HG03060 (cell line): ENCODE measurements around the gene PROCR.
"Not testable (repeated sequence)": the region's sequence is repeated elsewhere in the genome, so short reads cannot be mapped to it uniquely, and the experiment has no call there.

Experiments
- ATAC-seq: cut with Tn5 transposase; IDR thresholded peaks from one replicate; pipeline ENCODE4 v1.9.1; 2021; ENCODE audit warnings: low read depth, moderate number of reproducible peaks; ENCODE audit not compliant: unreplicated experiment

The PROCR gene

DNA sequence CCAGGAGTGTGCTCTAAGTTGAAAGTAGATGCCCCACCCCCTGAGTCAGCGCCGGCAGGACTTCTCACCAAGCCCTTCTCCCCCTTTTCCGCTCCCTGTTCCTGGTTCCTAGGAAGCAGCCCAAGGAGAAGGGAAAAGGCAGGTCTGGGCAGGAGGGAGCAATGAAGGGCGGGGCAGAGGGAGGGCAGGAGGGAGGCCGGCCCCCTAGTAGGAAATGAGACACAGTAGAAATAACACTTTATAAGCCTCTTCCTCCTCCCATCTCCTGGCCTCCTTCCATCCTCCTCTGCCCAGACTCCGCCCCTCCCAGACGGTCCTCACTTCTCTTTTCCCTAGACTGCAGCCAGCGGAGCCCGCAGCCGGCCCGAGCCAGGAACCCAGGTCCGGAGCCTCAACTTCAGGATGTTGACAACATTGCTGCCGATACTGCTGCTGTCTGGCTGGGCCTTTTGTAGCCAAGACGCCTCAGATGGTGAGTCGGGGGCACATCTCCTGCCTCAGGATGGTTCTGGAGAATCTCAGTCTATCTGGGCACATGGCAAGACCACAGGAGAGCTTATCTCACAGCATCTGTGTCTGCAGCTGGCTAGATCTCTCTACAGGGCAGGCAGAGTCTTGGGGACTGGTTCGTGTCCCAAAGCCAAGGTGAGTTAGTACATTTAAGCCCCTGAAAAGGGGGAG lies at the start of gene PROCR:
Gene PROCR, plus strand, starts transcription at position 320 of the 681 bp plus-strand sequence. Its CDS starts 83 bp downstream, at position 403.
- ATAC-seq, result no peak

DNA sequence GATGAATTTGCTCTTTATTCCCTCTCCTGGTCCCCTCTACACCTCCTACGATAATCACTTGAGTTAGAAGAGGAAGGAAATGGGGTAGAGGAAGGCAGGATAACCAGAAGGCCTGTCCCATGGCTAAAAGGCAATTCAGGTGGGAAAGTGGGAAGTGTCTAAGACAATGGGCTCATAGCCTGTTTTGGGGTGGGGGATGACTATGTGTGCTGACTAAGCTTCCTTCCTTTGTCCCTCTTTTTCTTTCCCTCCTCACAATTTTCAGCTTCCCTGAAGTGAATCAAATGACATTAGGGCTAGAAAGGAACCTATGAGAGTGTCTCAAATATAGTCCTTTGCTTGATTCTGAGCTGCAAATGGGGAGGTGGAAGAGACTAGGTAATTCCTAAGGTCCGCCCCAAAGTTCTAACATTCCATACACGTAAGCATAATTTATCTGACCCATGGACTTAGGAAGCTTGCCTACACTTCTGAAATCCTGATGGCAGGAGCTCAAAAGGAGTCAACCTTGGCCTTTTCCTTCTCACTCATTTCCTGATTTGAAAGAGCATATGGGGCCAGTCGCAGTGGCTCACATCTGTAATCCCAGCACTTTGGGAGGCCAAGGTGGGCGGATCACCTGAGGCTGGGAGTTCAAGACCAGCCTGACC lies 49.0 kb upstream of the PROCR start:
- ATAC-seq, result no peak

DNA sequence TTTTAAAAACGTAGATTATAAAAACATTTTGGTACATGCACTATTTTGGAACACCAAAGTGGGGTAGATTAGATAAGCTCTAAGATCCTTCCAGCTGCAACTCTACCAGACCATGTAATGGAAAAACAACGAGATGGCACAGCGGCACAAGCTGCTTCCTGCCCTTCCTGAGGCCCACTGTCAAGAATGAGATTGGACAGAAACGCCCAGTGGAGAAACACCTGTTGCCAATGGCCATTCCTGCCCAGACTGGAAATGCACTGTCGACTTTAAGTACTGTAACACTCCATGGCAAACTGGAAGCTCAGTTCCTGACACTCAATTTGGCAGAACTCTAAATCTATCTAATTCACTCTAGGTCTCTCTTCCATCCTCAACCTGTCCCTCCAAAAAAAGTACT lies 46.1 kb upstream of the PROCR start:
- ATAC-seq, result no peak

DNA sequence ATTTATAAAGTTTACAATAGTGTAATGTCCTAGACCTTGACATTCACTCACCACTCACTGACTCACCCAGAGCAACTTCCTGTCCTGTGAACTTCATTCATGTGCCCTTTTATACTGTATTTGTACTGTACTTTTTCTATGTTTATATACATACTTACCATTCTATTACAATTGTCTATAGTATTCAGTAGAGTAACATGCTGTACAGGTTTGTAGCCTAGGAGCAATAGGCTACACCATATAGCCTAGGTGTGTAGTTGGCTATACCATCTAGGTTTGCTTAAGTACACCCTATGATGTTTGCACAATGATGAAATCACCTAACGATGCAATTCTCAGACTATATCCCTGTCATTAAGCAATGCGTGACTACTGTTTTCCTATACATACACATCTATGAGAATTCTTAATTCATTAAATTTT lies 42.2 kb upstream of the PROCR start:
- no peak for ATAC-seq

DNA sequence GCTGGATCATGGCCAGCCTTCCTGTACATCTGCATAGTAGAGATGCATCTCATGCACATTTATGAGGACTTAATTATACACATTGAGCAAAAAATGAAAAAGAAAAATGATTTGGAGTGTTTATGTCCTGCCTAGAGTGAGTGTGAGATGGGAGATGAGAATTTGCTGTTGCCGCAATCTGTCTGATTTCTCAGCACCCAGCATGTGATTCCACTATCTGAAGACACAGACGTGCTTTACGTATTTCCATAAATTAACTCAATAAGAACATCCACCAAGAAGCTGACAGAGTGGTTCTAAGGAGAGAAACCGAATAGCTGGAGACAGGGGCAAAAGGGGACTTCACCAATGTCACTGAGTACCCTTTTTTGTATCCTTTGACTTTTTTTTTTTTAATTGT lies 39.9 kb upstream of the PROCR start:
- ATAC-seq, result no peak

DNA sequence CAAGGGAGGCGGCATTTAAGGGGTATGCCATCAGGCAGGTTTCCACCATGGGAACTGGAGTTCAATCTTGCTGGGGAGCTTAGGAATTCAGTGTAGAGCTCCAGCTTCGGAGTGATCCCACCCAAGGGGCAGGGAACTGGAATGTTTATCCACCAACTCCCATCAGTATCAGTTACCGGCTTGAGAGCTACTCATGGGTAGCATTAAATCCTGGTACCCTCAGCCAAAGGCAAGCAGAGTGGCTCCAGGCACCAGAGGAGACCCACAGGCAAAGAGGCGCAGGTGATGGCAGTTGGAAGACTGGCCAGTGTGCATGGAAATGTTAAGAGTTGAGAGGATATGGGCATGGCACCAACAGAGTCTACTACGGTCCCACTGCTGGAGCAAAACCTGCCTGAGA lies 38.8 kb upstream of the PROCR start:
- ATAC-seq, result no peak

DNA sequence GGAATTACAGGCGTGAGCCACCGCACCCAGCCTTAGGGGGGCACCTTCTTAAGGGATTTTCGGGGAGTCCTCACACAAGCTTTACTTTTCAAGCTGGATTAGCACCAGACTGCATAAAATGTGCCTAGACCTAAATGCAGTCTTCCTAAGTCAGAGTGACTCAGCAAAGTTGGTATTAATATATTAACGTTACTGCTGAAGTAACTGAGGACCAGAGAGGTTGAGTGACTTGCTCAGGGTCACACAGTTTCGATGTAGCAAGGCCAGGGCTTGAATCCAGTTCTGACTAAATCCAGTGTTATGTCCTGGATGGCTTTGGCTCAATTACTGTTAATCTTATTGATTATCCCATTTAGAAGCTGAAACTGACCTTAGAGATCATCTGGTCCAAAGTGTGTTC lies 38.1 kb upstream of the PROCR start:
- ATAC-seq, result no peak

DNA sequence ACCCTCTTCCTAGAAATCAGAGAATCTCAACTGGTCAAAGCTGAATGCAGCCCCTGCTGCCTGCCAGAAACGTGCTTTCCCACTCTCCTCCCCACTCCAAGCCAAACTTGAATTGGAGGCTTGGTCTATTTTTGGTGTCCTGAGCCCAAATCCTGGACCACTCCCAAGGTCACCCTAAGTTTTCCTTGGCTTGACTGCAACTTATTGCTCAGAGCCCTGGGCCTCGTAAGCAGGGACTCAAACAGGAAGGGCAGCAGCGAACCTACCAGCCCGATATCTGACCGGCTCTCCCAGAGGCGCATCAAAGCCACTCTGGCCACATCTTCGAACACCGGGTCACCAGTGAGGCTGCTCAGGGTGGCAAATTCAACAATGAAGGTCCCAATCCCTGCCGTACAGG lies 37.4 kb upstream of the PROCR start:
- no peak for ATAC-seq

DNA sequence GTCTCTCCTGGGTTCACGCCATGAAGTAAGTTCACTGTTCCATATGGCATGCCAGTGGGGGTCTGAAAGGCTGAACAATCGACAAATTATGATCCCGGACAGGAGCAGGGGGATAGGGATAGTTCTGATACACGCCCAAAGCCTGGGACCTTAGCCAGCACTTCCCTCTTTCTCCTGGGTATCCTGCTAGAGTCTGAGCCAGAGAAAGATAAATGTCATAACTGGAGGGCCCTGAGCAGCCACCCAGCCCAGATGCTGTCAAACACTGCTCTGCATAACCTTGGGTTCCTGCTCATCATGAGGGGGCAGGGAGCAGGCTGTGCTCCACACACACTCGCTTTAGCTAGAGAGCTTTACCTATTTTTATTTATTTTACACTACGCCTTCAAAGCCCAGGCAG lies 37.0 kb upstream of the PROCR start:
- ATAC-seq, result no peak

DNA sequence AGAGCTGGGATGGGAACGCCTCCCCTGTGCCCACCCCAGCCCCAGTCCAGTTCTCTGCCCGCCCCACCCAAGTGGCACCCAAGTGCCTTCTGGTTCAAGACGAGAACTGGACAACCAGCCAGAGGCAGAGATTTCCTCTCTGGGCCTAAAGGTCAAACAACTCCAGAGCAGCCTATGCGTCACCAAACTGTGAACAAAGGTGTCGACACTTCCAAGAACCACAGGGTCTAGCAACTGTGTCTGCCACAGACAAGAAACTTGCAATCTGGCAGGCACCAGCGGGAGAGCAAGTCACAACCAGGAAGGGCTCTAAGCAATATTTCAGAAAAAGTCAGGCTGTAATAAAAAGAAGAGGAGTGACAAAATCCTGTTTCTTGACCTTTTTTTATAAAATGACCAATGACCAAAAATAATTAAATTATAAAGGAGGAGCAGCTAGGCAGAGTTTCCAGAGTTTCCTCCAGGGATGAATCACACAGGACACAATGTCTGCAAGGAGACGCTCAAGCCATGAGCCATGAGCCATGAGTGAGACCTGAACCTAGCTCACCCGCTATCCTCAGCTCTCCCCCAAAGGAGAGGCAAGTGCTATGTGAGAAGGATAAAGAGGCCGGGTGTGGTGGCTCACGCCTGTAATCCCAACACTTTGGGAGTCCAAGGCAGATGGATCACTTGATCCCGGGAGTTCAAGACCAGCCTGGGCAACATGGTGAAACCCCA lies 35.8 kb upstream of the PROCR start:
- no peak for ATAC-seq

DNA sequence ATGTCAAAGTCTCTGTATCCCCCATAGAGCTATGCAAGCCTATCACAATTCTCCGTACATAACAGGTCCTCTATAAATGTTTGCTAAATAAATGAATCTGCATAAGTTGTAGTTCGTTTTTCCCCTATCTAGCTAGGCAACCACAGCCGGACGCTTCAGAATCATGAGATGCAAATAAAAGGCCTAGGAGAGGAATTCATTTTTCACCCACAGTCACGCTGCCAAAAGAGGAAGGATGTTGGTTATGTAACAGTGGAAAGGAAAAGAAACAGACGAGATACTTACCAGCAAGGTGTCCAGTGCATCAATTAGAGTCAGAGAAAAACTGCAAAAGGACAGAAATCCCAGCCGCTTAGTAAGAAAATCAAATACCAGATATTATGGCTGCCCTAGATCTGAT lies 27.2 kb upstream of the PROCR start:
- no peak for ATAC-seq

DNA sequence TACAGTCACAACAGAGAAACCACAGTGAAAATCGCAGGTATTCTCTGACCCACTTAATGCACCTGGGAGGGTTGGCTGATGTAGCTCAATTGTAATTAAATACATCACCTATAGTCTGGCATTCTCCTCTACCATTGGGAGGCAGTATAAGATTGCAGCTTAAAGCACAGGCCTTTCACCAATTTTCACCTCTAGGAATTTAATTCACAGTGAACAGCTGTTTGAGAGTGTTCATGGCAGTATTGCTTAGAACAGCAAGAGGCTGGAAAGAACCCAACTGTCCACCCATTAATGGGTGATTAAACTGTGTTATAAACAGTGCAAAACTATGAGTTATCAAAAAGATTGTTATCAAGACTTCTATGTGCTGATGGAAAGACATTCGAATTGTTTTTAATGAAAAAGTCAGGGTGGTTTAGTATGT lies 26.7 kb upstream of the PROCR start:
- ATAC-seq, result no peak

DNA sequence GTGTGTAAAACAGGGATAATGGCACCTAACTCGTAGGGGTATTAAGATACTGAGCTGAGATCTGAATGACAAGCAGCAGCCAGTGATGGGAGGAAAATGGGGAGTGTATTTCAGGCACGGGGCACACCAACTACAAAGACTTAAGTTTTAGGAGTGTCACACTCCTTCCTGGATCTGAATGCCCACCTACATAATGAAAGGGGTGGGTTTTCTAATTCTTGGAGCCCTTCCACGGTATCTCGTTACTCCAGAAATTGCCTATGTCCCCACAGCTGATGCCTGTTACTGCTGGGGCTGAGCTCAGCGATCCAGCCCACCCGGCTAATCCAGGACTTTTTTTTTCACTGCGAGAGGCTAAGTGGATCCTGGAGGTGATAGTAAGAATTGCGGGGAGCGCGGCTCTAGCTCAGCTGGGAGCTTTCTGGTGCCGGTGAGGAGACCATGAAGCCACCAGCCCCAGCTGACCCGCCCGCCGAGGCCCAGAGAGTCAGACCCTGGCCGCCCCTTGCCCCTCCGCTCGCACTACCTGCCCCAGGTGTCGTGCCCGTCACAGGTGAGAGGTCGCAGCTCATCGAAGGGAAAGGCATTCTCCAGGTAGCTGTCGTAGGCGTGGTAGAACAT lies 25.5 kb upstream of the PROCR start:
- ATAC-seq, result no peak

DNA sequence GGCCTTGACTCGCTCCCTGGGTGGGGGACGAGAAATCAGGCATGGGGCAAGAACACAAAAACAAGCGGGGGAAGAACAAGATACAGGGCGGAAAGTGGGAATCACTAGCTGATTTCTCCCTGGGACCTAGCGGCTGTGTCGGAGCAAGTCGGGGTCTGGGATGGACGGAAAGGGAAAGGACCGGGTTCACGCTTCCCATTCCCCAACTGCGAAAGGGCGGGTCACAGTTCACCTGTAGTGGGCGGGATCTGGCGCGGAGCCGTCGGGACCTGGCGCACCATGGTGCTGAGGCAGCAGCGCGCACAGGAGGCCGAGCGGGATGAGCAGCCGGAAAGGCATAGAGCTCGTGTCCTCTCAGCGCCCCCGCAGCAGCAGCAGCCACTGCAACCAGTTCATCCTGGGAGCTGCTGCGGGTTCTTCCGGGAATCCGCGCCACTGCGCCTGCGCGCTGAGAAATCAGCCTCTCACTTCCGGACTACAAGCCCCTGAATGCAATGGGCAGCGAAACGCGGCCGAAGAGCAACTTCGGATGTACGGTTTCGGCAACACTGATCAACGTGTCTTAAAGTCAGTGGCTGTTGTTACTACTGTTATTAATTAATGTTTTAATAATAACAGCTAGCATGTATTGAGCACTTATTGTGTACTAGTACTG lies 24.8 kb upstream of the PROCR start, which contains the start of gene EDEM2:
Gene EDEM2, minus strand, starts transcription at position 417 of the 655 bp plus-strand sequence. Its CDS starts 78 bp downstream, at position 339.
- peak; percentile 47 for ATAC-seq

DNA sequence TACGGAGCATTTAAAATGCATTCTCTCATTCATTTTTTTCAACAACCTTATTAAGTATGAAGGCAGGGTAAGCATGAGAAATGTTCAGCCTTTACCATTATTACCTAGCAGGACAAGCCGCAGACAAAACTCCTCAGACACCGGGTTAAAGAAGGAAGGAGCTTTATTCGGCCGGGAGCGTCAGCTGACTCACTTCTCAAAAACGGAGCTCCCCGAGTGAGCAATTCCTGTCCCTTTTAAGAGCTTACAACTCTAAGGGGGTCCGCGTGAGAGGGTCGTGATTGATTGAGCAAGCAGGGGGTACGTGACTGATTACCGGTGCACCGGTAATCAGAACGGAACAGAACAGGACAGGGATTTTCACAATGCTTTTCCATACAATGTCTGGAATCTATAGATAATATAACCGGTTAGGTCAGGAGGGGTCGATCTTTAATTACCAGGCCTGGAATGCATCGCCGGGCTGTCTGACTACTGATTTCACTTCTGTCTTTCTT lies 24.2 kb upstream of the PROCR start:
- ATAC-seq, result not testable (repeated sequence)

DNA sequence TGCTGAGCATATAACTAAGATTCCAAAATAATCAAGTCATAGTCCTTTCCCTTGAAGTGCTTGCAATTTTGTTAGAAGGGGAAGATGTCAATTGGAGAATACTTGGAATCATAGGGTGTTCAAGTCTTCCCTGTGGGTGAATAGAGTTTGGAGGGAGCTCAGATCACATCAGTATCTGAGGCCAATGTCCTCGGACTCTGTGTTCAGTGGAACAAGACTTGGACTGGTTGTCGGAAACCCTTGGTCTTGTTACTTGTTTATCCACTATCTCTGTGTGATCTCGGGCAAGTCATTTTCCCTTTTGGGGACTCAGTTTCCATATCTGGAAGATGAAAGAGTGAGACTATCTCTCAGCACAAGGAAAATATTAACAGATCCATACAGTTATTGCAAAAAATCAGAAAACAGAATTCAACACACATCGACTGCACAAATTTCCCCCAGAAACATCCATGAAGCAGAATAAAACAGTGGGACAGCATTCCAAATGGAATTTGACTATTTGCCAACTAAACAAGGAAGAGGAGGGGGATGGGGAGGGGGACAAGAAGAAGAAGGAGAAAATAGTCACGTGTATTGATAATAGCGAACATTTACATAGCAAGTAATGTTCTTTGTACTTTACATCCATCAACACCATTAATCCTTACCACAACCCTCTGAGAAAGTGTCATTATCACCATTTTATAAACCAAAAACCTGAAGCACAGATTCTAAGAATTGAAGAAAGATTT lies 20.9 kb upstream of the PROCR start:
- no peak for ATAC-seq

DNA sequence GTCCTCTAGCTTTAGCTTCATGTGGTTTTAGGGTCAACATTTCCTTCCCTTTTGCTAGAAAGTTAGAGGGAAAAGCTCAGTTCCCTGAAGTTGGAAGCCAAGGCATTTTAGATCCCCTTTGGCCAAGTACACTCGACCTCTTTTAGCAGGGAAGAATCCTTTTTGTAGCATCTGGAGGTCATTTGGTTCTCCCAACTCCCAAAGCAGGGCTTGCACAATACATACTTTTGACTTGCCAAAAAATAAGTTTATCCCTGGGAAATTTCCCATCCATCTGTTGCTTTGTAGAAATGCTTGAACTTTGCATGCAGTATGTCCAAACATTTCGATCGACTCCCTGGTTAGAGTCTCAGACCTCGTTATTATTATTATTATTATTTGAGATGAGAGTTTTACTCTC lies 20.1 kb upstream of the PROCR start:
- no peak for ATAC-seq

DNA sequence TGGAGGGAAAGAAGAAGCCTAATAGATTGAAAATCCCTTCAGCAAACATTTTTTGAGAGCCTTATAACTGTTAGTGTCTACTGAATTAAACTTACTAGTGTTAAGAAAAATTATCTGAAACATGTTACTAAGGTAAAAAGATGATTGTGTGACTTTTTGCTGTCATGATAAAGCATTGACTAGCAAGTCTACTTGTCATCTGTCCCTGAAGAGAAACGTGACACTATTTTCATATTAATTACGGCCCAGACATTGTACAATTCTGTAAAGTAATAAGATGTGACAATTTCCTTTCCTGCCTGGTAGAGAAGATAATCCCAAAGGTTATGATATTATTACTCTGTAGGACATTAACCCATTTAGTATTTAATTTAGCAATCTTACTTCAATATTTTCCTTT lies 15.9 kb upstream of the PROCR start:
- ATAC-seq, result no peak

DNA sequence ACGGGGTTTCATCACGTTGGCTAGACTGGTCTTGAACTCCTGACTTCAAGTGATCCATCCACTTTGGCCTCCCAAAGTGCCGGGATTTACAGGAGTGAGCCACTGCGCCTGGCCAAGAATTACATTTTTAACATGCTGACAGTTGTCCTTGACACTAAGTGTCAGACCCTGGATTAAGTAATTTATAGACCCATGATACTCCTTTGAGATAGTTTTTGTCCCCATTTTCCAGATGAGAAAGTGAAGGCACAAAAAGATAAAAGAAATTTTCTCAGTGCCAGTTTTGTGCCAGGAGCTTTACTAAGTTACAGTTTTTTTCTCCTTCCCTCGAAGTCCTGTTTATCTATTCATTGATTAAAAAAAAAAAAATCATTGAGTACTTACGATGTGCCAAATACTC lies 14.9 kb upstream of the PROCR start:
- no peak for ATAC-seq

DNA sequence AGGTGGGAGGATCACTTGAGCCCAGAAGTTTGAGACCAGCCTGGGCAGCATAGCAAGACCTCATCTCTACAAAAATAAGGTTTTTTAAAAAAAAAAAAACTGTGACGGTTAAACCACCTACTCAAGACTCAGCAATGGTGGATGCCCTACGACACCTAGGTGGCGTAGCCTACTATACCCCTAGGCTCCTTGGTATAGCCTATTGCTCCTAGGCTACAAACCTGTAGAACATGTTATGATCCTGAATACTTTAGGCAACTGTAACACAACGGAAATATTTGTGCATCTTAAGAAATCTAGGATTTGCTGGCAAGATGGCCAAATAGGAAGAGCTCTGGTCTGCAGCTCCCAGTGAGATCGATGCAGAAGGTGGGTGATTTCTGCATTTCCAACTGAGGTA lies 11.5 kb upstream of the PROCR start:
- ATAC-seq, result not testable (repeated sequence)
